Fibroblast of upper back skin (primary cell): ENCODE data around the gene LARGE2.
A peak's percentile ranks its signal among the peaks of the same experiment; 100 is the strongest.

Experiments used
- DNase-seq: peaks from one replicate; pipeline ENCODE4 v3.0.0-alpha.2; 2013

The LARGE2 gene

GRCh38 chr11:45930951-45931570 is 8.6 kb downstream of the LARGE2 start:
- DNase-seq: no peak

- DNase-seq: no peak
Observed at GRCh38 chr11:45931739-45932138, 9.3 kb downstream of the LARGE2 start.

GRCh38 chr11:45932217-45932616 is 9.8 kb downstream of the LARGE2 start:
- no peak for DNase-seq

DNA sequence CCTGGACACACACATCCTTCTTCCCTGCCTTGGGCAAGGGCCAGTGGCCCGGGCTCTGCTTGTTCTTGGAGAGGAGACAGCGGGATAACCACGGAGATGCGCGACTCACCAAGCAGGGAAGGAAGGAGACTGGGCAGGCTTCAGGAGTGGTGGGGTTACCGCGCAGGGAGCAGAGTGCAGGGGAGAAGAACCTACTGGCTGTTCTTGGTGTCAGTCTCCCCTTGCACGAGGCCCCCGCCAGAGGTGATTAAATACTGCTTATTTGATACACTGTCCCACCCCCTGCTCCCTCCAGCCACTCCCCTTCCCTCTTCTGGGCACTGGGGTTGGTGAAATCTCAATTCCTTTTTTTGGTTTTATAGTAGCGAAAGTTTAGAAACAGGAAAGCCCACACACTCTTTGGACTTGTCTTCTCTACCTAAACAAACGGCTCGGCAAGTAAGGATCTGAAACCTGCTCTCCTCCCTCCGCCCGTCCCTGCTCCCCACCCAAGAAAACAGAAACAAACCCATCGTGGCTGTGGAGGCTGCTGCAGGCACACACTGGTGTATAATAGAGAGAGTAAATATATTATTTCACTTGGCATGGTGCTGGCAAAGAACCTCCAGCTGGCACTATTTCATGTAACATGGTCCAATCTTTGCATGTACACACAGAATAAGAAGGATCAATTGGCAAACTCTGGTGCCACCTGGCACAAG is 10.8 kb downstream of the LARGE2 start:
- peak; percentile 56 for DNase-seq

- no peak for DNase-seq
Observed at GRCh38 chr11:45933846-45934579, 11.6 kb downstream of the LARGE2 start.

- no peak for DNase-seq
Observed at GRCh38 chr11:45934580-45935318, 12.3 kb downstream of the LARGE2 start.

DNA sequence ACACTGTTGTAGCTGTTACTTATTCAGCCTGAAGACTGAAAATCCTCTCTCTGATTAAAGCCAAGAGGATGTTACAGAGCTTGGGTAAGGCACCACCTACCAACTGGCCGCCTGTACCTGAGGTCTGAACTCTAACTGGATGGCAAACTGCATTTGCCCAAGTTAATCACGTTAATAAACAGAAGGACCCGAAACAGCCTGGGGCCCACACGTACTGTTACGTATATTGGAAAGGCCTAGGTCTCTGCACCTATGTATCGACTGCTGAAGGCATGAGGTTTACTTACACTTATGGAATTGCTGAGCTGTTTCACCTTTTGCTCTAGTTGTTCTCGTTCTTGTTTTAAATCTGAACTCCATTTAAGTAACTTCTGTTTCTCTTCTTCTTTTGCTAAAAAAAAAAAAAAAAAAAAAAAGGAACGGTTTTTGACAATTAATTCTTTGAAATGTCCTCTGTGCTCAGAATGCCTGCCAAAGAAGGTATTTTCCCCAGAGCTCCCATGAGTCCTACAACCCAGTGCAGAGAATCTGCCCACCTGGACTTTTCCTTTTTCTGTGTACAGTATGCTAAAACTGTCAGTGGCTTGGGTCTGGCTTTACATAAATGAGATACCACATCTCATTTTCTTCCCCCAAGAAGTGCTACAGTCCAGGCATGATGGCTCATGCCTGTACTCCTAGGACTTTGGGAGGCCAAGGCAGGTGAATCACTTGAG is 13.1 kb downstream of the LARGE2 start:
- no peak for DNase-seq

DNA sequence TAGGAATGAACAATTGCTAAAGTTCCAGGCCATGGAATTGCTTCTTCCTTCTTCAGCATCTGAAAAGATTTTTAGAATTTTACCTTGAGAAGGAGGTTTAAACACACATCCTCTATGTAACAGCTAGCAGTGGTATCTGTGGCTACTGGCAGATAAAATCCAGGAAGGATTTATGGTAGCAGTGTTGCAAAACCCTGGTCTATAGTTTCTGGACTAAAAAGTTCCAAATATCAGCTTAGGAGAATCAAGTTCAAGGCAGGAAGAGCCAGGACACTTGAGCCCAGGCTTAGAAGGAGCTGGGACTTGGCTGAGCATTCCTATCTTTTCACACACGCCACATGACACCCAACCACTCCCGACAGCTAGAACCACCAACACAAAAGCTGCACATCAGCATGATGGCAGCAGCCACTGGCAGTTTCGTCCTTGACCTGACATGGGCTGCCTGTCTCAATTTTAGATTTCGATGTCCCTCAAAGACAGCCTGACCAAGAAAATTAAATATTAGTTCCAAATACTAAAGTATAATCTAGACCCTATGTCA is 14.1 kb downstream of the LARGE2 start:
- no peak for DNase-seq

GRCh38 chr11:45937916-45938315 is 15.5 kb downstream of the LARGE2 start:
- no peak for DNase-seq

- peak; percentile 23 for DNase-seq
Observed at GRCh38 chr11:45939836-45940235, 17.4 kb downstream of the LARGE2 start.

GRCh38 chr11:45941285-45941684 is 18.8 kb downstream of the LARGE2 start:
- no peak for DNase-seq

- DNase-seq: no peak
Observed at GRCh38 chr11:45942381-45942780, 19.9 kb downstream of the LARGE2 start.

DNA sequence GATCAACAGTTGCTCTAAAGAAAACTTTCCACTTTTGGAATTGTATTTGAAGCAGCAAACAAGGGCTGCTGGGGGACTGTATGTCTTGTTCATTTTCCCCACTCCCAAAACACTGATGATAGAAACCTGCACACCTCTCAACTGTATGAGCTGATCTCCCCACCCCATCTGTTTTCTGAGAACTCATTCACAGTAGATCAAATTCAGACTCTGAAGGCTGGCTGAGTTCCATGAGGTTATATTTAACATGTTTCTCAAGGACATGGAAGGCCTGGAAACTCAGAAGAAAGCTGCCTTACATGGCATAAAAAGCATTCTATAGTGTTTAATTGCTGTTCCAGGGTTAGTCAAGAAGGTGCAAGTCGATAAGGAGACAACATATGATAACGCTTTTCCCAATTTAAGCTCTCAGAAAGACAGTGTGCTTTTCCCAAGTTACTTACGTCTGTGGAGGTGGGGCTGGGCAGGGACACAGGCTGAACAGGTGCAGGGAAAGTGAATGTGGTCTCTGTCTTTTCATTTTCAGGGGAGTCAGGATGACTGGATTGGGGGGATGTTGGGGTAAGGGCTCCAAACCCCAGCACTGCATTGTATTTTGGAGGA is 23.0 kb downstream of the LARGE2 start:
- no peak for DNase-seq

DNA sequence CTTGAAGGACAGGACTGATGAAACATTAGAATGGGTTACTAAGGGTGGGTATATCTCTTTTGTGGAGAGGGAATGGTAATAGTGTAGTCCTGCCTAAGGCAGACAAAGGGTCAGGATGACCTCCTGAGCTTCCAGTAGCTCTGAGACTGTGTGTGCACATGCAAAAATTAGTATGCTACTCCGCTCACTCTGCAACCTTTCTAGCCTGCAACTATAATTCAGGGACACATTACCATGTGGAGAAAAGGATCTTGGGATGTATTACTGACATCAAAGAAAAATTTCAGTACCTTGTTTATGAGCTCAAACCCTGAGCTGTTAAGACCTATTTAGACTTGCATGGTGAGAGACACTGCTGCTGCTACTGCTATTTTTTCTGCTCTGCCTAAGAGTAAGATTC is 25.4 kb downstream of the LARGE2 start:
- no peak for DNase-seq

DNA sequence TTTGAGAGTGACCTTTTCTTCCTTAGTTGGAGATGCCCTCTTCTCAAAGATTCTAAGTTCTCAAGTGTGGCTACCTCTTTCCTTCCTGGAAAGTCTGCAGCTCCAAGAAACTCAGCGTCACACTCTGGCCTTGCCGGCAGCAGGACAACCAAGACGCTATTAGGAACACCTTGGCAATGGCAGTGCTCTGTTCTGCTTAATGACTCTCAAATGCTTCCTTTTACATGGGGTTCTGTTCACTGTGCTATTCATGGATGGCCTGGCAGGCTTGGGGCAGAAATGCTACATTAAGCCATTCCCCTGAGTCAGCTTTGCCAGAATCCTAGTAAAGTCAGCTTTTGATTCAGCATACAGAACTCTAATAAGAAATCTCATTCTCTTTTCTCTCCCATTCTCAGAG is 25.9 kb downstream of the LARGE2 start:
- DNase-seq: no peak

DNA sequence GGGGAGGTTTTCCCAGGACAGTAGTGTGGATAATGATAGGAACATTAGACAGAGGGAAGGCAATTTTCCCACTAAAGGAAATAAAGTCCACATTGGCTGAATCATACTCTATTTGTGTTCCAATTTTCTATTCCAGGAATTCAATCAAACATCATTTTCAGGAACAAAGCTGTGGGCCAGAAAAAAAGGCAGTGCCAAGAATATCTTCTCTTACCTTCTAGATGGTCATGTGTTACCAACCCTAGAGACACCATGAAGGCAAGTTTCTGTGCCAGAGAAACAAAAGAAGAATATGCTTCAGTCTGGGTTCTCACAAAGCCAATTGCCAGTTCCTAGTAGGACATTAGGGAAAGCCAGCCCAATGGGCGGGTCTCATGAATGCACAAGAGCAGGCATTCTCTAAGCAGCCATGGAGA is 27.5 kb downstream of the LARGE2 start:
- DNase-seq: no peak

GRCh38 chr11:45959851-45960250 is 37.4 kb downstream of the LARGE2 start:
- peak; percentile 93 for DNase-seq

GRCh38 chr11:45960387-45961095 is 38.1 kb downstream of the LARGE2 start:
- no peak for DNase-seq

DNA sequence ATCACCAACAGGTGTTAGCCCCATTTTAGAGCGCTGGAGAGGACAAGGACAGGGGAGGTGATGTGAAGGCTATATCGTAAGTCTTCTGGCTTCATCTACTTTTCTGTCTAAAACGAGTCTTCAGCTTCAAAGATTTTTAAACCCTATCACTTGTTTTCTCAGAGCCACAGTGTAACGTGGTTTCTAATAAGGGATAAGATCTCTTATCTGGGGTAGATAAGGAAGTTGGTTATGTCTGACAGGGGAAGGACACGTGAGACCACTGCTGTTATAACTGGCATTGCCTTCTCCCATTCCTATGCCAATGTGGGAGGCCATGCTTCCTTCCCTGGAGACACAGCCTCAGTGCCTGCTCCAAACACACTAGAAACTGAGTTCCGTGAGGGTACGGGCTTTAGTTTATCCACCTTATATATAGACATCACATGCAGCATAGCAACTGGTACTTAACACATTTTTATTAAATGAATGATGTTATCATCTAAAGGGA is 39.3 kb downstream of the LARGE2 start:
- DNase-seq: no peak

GRCh38 chr11:45964911-45965389 is 42.5 kb downstream of the LARGE2 start:
- DNase-seq: peak; percentile 78

DNA sequence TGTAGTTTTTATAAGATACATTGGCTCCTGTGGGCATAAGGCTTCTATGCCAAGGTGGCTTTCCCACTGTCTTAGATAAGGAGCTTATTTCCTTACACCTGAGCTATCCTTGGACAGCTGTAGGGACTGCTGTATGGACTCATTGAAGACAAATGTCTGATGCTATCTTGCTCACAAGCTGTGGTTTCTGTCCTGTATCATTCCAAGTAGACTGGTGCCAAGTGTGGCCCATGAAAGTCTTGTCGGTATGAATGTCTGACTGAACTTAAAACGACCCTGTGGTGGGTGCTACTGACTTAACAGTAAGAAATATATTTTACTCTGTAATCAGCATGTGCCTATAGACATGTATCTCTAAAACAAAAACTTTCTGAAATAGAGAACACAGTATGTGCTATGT is 45.0 kb downstream of the LARGE2 start:
- no peak for DNase-seq
